HG03103 (cell line): ENCODE measurements around the gene CDH13.

Source experiments
- ATAC-seq: cut with Tn5 transposase; IDR thresholded peaks from one replicate; pipeline ENCODE4 v1.9.1; 2021; ENCODE audit warnings: low read depth; ENCODE audit not compliant: unreplicated experiment

CDH13 gene

GRCh38 chr16:82829301-82829700 is 202.5 kb downstream of the CDH13 start:
- ATAC-seq = no peak

- ATAC-seq = no peak
Observed at GRCh38 chr16:82830944-82831343, 204.2 kb downstream of the CDH13 start.

GRCh38 chr16:82832821-82833220 is 206.1 kb downstream of the CDH13 start:
- ATAC-seq = no peak

- ATAC-seq = no peak
Observed at GRCh38 chr16:82833378-82833993, 206.7 kb downstream of the CDH13 start.

- no peak for ATAC-seq
Observed at GRCh38 chr16:82834151-82834815, 207.5 kb downstream of the CDH13 start.

- ATAC-seq = no peak
Observed at GRCh38 chr16:82835487-82836155, 208.9 kb downstream of the CDH13 start.

- no peak for ATAC-seq
Observed at GRCh38 chr16:82841108-82841507, 214.3 kb downstream of the CDH13 start.

GRCh38 chr16:82843606-82844271 is 217.0 kb downstream of the CDH13 start:
- ATAC-seq = no peak

- no peak for ATAC-seq
Observed at GRCh38 chr16:82845116-82845515, 218.3 kb downstream of the CDH13 start.

GRCh38 chr16:82846806-82847205 is 220.0 kb downstream of the CDH13 start:
- ATAC-seq = no peak

- ATAC-seq = no peak
Observed at GRCh38 chr16:82848013-82848412, 221.2 kb downstream of the CDH13 start.

GRCh38 chr16:82852388-82853008 is 225.7 kb downstream of the CDH13 start:
- no peak for ATAC-seq

- ATAC-seq = no peak
Observed at GRCh38 chr16:82855471-82855870, 228.7 kb downstream of the CDH13 start.

- ATAC-seq = no peak
Observed at GRCh38 chr16:82857693-82858365, 231.1 kb downstream of the CDH13 start.

GRCh38 chr16:82859662-82860061 is 232.9 kb downstream of the CDH13 start:
- ATAC-seq = no peak

GRCh38 chr16:82860071-82860470 is 233.3 kb downstream of the CDH13 start:
- no peak for ATAC-seq

- ATAC-seq = no peak
Observed at GRCh38 chr16:82862057-82862456, 235.3 kb downstream of the CDH13 start.

GRCh38 chr16:82864332-82865040 is 237.7 kb downstream of the CDH13 start:
- ATAC-seq = no peak

GRCh38 chr16:82865412-82865811 is 238.6 kb downstream of the CDH13 start:
- ATAC-seq = no peak

GRCh38 chr16:82867485-82867884 is 240.7 kb downstream of the CDH13 start:
- no peak for ATAC-seq
